C4-2B (cell line): ENCODE data around the gene CFAP46.

ENCODE experiments used
- ZFX ChIP-seq: fragments of 450-650 bp; IDR thresholded peaks from 2 replicates; pipeline ENCODE4 v1.6.1; 2017
- TF ChIP-seq, protein P1 (sequence below): fragments of 450-650 bp; conservative IDR thresholded peaks from 2 replicates; pipeline ENCODE4 v1.5.1; 2017; ENCODE audit warnings: mild to moderate bottlenecking

DNA sequence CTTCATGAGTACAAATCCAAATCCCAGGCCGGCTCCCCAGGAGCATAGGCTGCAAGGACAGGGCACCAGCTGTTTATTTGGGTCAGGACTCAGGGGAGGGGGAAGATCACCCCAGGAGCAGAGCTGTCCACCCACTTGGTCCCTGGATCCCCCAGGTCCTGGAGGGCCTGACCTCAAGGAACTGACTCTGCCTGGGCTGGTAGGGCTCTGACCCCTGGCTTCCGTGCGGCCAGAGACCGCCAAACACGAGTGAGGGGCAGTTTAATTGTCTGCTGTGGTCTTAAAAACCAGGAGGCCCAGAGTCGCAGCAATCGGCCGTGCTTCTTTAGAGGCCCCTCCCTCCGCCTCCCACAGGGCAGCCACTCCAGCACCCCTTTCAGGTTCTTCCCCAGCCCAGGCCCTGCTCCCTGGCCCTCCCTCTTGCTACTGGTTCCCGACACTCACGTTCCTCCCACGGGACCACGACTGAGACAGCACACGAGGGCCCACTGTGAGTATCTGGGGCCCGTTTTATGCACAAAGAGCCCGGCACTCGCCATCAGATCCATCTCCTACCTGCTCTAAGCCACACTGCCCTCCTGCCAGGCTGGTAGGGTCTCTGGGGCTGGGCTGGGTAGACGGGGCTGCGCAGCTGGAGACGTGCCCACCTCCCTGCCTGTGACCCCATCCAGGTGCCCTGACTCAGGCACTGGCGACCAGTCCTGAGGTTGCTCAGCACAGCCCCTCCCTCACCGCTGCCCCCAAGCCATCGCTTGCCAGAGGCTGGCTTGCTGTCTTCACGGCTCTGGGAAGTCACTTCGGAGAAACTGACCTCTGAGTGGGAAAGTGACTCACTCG is 30.0 kb upstream of the CFAP46 start:
- no peak for TF ChIP-seq ZFX
- TF ChIP-seq, protein P1, sequence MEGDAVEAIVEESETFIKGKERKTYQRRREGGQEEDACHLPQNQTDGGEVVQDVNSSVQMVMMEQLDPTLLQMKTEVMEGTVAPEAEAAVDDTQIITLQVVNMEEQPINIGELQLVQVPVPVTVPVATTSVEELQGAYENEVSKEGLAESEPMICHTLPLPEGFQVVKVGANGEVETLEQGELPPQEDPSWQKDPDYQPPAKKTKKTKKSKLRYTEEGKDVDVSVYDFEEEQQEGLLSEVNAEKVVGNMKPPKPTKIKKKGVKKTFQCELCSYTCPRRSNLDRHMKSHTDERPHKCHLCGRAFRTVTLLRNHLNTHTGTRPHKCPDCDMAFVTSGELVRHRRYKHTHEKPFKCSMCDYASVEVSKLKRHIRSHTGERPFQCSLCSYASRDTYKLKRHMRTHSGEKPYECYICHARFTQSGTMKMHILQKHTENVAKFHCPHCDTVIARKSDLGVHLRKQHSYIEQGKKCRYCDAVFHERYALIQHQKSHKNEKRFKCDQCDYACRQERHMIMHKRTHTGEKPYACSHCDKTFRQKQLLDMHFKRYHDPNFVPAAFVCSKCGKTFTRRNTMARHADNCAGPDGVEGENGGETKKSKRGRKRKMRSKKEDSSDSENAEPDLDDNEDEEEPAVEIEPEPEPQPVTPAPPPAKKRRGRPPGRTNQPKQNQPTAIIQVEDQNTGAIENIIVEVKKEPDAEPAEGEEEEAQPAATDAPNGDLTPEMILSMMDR = no peak
